Measurements from ENCODE around the gene TNS1. TPM values are rescaled to one million over a fixed set of nuclear protein-coding genes. Genes with fewer than 3 reads are reported as not detected.

The TNS1 gene
- total and polyA plus RNA-seq, 9 of the 15 experiments (the other 6 are each of a cell fraction or from before 2014, with no cell fraction given), result 0.13 to 2.7 (median 0.77) TPM

- POLR2A ChIA-PET, result no interaction called here
- FAIRE-seq (no peak), DNase-seq (ENCODE audit: extremely low read depth in 1 of 4, low spot score in 3 of 4) (no peak), ATAC-seq (no peak)
- 10% methylated on average over 19 of the region's 21 CpGs for WGBS (ENCODE audit: insufficient coverage, low coverage, missing lambda C conversion rate)
- no peaks in the 10 kb centered on the region for H3K36me3 ChIP-seq (ENCODE audit: control insufficient read depth, insufficient read depth, low read length)
- H3K9me1 ChIP-seq (ENCODE audit: control insufficient read depth, insufficient read depth, low read length), result no peaks in the 10 kb centered on the region
- peaks cover 0 to 7% of the 10 kb centered on the region in 2 experiments; a peak in 2 of 5 replicates for H3K4me1 ChIP-seq (replicated peaks in 1 of 2; ENCODE audit: control insufficient read depth in 2 of 2, insufficient read depth in 2 of 2, low read length in 2 of 2)
- H3K27ac ChIP-seq (ENCODE audit: extremely low read depth, low read depth, low read length), result no peak overlapping the region
- H3K4me3 ChIP-seq, result no peak overlapping the region
- TF ChIP-seq TAL1 (IDR thresholded peaks at IDR 0.05) (no peak), POLR3G (IDR thresholded peaks at IDR 0.05; ENCODE audit: extremely low read depth, insufficient read length, insufficient replicate concordance) (no peak), HDAC8 (tag; IDR thresholded peaks at IDR 0.05) (no peak)
- TF ChIP-seq, protein P1, sequence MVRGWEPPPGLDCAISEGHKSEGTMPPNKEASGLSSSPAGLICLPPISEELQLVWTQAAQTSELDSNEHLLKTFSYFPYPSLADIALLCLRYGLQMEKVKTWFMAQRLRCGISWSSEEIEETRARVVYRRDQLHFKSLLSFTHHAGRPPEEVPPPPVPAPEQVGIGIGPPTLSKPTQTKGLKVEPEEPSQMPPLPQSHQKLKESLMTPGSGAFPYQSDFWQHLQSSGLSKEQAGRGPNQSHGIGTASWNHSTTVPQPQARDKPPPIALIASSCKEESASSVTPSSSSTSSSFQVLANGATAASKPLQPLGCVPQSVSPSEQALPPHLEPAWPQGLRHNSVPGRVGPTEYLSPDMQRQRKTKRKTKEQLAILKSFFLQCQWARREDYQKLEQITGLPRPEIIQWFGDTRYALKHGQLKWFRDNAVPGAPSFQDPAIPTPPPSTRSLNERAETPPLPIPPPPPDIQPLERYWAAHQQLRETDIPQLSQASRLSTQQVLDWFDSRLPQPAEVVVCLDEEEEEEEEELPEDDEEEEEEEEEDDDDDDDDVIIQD (CRISPR knock-in tag; IDR thresholded peaks at IDR 0.05), result no peak
- TF ChIP-seq, protein P2, sequence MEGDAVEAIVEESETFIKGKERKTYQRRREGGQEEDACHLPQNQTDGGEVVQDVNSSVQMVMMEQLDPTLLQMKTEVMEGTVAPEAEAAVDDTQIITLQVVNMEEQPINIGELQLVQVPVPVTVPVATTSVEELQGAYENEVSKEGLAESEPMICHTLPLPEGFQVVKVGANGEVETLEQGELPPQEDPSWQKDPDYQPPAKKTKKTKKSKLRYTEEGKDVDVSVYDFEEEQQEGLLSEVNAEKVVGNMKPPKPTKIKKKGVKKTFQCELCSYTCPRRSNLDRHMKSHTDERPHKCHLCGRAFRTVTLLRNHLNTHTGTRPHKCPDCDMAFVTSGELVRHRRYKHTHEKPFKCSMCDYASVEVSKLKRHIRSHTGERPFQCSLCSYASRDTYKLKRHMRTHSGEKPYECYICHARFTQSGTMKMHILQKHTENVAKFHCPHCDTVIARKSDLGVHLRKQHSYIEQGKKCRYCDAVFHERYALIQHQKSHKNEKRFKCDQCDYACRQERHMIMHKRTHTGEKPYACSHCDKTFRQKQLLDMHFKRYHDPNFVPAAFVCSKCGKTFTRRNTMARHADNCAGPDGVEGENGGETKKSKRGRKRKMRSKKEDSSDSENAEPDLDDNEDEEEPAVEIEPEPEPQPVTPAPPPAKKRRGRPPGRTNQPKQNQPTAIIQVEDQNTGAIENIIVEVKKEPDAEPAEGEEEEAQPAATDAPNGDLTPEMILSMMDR (IDR thresholded peaks at IDR 0.05 in 2 of 3, conservative IDR thresholded peaks at IDR 0.05 in 1 of 3; ENCODE audit: insufficient read depth in 2 of 3, low read depth in 1 of 3, low read length in 3 of 3), result 0 out of 6 replicates have a peak, but pooled peaks of 1 of the 3 experiments have one; percentile 5
- no TSS peak for BruUV-seq (replicated peaks)
- H3K27me3 ChIP-seq (ENCODE audit: control insufficient read depth in 2 of 2, insufficient read depth in 2 of 2, low read length in 2 of 2), result peaks cover 0 to 58% of the 10 kb centered on the region in 2 experiments; a peak in 3 of 5 replicates
- H4K20me1 ChIP-seq (replicated peaks; ENCODE audit: control insufficient read depth, insufficient read depth, low read length), result no peaks in the 10 kb centered on the region
- CTCF ChIA-PET (ENCODE audit: low intra/inter-chr PET ratio), result no interaction called here
- in situ Hi-C loops (cut with MboI), result no loop called here
- intact Hi-C loops (cut with micrococcal nuclease), result no loop called here
- no peak overlapping the region for H3K4me2 ChIP-seq (ENCODE audit: insufficient read depth, low read length)
- H3K79me2 ChIP-seq (ENCODE audit: control insufficient read depth, insufficient read depth, low read length), result no peaks in the 10 kb centered on the region
- H3K9ac ChIP-seq (ENCODE audit: insufficient read depth in 1 of 2, low read depth in 2 of 2, low read length in 2 of 2), result no peak overlapping the region
- H3K9me3 ChIP-seq (replicated peaks; ENCODE audit: control insufficient read depth, insufficient read depth, low read depth, low read length), result no peaks in the 10 kb centered on the region
- no peak overlapping the region for H2AFZ ChIP-seq (ENCODE audit: low read depth, low read length)
Observed at GRCh38 chr2:217932803-217933616, 69.8 kb downstream of the TNS1 start.

All from K562 (cell line).